Panc1 (cell line): ENCODE data around the gene ARID4A. TPM values are rescaled to one million over a fixed set of nuclear protein-coding genes. Genes with fewer than 3 reads are reported as not detected.

Source experiments
- ATAC-seq: fragments of 200-7000 bp; cut with Tn5 transposase; 2 replicates; pipeline ENCODE4 v1.9.1; 2020; ENCODE audit warnings: mild to moderate bottlenecking, moderate library complexity
- BruUV-seq: library from RNA; stranded (reverse); fragments of 400-500 nt; replicated peaks from 2 replicates; lab custom pipeline; 2021; lab: Mats Ljungman, UMichigan
- CTCF ChIA-PET: fragments of 300-600 bp; sonication (Branson Sonifier 250); formaldehyde crosslinking; loops from one replicate; lab custom pipeline; 2022; ENCODE audit warnings: antibody characterized with exemption; lab: Charles Lee
- POLR2A ChIA-PET: fragments of 300-600 bp; sonication (Branson Sonifier 250); formaldehyde crosslinking; loops from one replicate; lab custom pipeline; 2022; ENCODE audit warnings: antibody characterized with exemption; lab: Charles Lee
- DNase-seq: peaks from one replicate; pipeline ENCODE4 v3.0.0-alpha.2; 2010; ENCODE audit warnings: low read depth, low spot score
- H3K27ac ChIP-seq: 2 replicates; pipeline ENCODE4 v1.5.1; 2011; ENCODE audit warnings: mild to moderate bottlenecking, low read length, inconsistent platforms
- H3K27me3 ChIP-seq: fragments of 200-500 bp; sonication (Bioruptor generic); 2 replicates; pipeline ENCODE4 v1.6.0; 2014; ENCODE audit warnings: low read length, inconsistent platforms; ENCODE audit not compliant: control insufficient read depth, insufficient read depth
- H3K36me3 ChIP-seq: fragments of 200-500 bp; sonication (Bioruptor generic); 2 replicates; pipeline ENCODE4 v1.5.1; 2014; ENCODE audit warnings: inconsistent platforms, mild to moderate bottlenecking, low read length, moderate library complexity; ENCODE audit not compliant: control insufficient read depth, insufficient read depth
- H3K4me1 ChIP-seq: 2 replicates; pipeline ENCODE4 v1.5.1; 2011; ENCODE audit warnings: inconsistent platforms, mild to moderate bottlenecking, low read length, moderate library complexity; ENCODE audit not compliant: control insufficient read depth, insufficient read depth
- H3K4me3 ChIP-seq, 2 experiments: 2 replicates each; pipeline ENCODE4 v1.5.1; 2011 to 2012; ENCODE audit warnings: low read depth in 2 of 2, low read length in 2 of 2, mild to moderate bottlenecking in 2 of 2, inconsistent platforms in 1 of 2, moderate library complexity in 1 of 2
- H3K9me3 ChIP-seq: fragments of 200-500 bp; sonication (Bioruptor generic); 2 replicates; pipeline ENCODE4 v1.5.1; 2014; ENCODE audit warnings: low read depth, mild to moderate bottlenecking, inconsistent platforms, low read length, moderate library complexity; ENCODE audit not compliant: control insufficient read depth, insufficient read depth
- POLR2AphosphoS5 ChIP-seq: IDR thresholded peaks from 2 replicates; pipeline ENCODE4 v1.6.1; 2012; ENCODE audit warnings: mild to moderate bottlenecking, low read depth, low read length, moderate library complexity
- SIN3A ChIP-seq: IDR thresholded peaks from 2 replicates; pipeline ENCODE4 v1.6.1; 2012; ENCODE audit warnings: low read depth, mild to moderate bottlenecking, low read length, moderate library complexity, borderline replicate concordance; ENCODE audit not compliant: insufficient read depth
- TCF7L2 ChIP-seq: IDR thresholded peaks from 2 replicates; pipeline ENCODE4 v1.6.1; 2011; ENCODE audit warnings: mild to moderate bottlenecking, low read depth, low read length, inconsistent platforms
- in situ Hi-C: cut with HindIII; loops from 2 replicates; pipeline ENCODE4 v1.10.0; 2016; ENCODE audit warnings: low sequenced_read_pairs, low pct_unique_long_range_greater_than_20kb
- intact Hi-C: fragments of 100-400 bp; cut with micrococcal nuclease; formaldehyde crosslinking; loops from one replicate; pipeline ENCODE4 v1.10.0; 2022; ENCODE audit not compliant: unreplicated experiment
- total RNA-seq: library from RNA; stranded (reverse); gene quantifications from one replicate; pipeline ENCODE4 v1.2.1, GENCODE V29; 2021; ENCODE audit not compliant: unreplicated experiment
- TF ChIP-seq, protein P1 (sequence below): fragments of 450-650 bp; IDR thresholded peaks from 2 replicates; pipeline ENCODE4 v1.5.1; 2017; ENCODE audit warnings: mild to moderate bottlenecking
- TF ChIP-seq, protein P2 (sequence below), 2 experiments: IDR thresholded peaks; 2 replicates each; pipeline ENCODE4 v1.6.1; 2011 to 2012; ENCODE audit warnings: low read depth in 2 of 2, control low read depth in 1 of 2, low read length in 1 of 2, mild to moderate bottlenecking in 1 of 2, moderate library complexity in 1 of 2; ENCODE audit not compliant: insufficient read depth in 1 of 2

ARID4A gene
- total RNA-seq, 1 experiment from 2014 or later, result 11.4 TPM

DNA sequence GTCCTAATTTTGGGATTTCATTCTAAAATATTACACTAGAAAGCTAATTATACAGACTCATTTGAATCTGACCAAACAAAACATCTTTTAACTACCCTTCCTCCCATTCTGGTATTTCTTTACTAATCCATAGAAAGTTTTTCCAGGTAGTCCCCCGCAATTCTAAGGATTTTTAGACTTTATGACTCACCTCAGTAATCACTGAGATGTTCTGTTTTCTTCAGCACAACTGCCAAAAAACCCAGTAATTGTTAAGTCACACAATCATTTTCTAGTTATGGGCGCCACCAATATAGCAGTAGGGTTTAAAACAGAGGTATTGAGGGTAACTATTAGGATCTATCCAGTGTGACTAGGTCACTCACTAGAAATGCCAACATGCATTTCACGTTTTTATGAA is 1.6 kb upstream of the ARID4A start:
- CTCF ChIA-PET, result no interaction called here
- Histone ChIP-seq H3K36me3 (peaks cover 27% of the 10 kb centered on the region), H3K9me3 (no peaks in the 10 kb centered on the region), H3K4me1 (peaks cover 7% of the 10 kb centered on the region; the same call in 1 of the 2 replicates), H3K27me3 (no peaks in the 10 kb centered on the region), H3K4me3 (peak overlapping the region; percentile 99), H3K27ac (peak overlapping the region; percentile 93)
- DNase-seq, result no peak
- in situ Hi-C loops (no loop called here), intact Hi-C loops (no loop called here)
- POLR2A ChIA-PET, result no interaction called here
- ATAC-seq, result no peak
- TF ChIP-seq, protein P1, sequence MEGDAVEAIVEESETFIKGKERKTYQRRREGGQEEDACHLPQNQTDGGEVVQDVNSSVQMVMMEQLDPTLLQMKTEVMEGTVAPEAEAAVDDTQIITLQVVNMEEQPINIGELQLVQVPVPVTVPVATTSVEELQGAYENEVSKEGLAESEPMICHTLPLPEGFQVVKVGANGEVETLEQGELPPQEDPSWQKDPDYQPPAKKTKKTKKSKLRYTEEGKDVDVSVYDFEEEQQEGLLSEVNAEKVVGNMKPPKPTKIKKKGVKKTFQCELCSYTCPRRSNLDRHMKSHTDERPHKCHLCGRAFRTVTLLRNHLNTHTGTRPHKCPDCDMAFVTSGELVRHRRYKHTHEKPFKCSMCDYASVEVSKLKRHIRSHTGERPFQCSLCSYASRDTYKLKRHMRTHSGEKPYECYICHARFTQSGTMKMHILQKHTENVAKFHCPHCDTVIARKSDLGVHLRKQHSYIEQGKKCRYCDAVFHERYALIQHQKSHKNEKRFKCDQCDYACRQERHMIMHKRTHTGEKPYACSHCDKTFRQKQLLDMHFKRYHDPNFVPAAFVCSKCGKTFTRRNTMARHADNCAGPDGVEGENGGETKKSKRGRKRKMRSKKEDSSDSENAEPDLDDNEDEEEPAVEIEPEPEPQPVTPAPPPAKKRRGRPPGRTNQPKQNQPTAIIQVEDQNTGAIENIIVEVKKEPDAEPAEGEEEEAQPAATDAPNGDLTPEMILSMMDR, result no peak
- TF ChIP-seq, protein P2, sequence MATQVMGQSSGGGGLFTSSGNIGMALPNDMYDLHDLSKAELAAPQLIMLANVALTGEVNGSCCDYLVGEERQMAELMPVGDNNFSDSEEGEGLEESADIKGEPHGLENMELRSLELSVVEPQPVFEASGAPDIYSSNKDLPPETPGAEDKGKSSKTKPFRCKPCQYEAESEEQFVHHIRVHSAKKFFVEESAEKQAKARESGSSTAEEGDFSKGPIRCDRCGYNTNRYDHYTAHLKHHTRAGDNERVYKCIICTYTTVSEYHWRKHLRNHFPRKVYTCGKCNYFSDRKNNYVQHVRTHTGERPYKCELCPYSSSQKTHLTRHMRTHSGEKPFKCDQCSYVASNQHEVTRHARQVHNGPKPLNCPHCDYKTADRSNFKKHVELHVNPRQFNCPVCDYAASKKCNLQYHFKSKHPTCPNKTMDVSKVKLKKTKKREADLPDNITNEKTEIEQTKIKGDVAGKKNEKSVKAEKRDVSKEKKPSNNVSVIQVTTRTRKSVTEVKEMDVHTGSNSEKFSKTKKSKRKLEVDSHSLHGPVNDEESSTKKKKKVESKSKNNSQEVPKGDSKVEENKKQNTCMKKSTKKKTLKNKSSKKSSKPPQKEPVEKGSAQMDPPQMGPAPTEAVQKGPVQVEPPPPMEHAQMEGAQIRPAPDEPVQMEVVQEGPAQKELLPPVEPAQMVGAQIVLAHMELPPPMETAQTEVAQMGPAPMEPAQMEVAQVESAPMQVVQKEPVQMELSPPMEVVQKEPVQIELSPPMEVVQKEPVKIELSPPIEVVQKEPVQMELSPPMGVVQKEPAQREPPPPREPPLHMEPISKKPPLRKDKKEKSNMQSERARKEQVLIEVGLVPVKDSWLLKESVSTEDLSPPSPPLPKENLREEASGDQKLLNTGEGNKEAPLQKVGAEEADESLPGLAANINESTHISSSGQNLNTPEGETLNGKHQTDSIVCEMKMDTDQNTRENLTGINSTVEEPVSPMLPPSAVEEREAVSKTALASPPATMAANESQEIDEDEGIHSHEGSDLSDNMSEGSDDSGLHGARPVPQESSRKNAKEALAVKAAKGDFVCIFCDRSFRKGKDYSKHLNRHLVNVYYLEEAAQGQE (IDR thresholded peaks at IDR 0.05; ENCODE audit: insufficient read depth in 1 of 2, low read depth in 2 of 2, low read length in 1 of 2), result no peak
- no peak for TF ChIP-seq POLR2AphosphoS5
- TF ChIP-seq TCF7L2, result no peak
- TF ChIP-seq SIN3A, result no peak
- BruUV-seq, result no TSS peak

DNA sequence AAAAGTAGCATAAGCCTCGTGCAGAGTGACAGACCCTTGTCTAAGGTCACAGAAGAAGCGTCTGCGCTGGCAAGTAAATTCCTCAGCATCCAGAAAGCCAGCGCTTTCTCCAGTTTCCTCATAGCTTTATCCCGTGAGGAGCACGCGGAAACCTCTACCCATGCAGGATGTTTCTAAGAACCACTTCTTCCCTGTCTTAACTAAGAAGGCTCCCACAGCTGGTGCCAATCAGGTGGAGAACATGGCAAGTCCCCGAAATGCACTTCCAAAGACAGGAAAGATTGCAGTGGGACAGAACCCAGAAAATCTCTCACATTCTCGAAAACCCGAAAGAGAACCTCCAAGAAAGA is 968 bp upstream of the ARID4A start:
- TF ChIP-seq TCF7L2 (no peak), SIN3A (no peak), POLR2AphosphoS5 (no peak)
- TF ChIP-seq, protein P2 (IDR thresholded peaks at IDR 0.05; ENCODE audit: insufficient read depth in 1 of 2, low read depth in 2 of 2, low read length in 1 of 2), result no peak
- TF ChIP-seq, protein P1, result no peak
- ChIA-PET CTCF (no interaction called here), POLR2A (no interaction called here)
- Histone ChIP-seq H3K36me3 (peaks cover 22% of the 10 kb centered on the region), H3K9me3 (no peaks in the 10 kb centered on the region), H3K27me3 (no peaks in the 10 kb centered on the region), H3K27ac (peak overlapping the region; percentile 93), H3K4me3 (peak overlapping the region; percentile 99), H3K4me1 (peaks cover 7% of the 10 kb centered on the region; the same call in 1 of the 2 replicates)
- DNase-seq, result no peak
- TSS peak; percentile 75 for BruUV-seq
- intact Hi-C loops (no loop called here), in situ Hi-C loops (no loop called here)
- no peak for ATAC-seq
